A673 (cell line): ENCODE data around the gene MIS18BP1. TPM values are rescaled to one million over a fixed set of nuclear protein-coding genes. Genes with fewer than 3 reads are reported as not detected.
A peak's percentile ranks its signal among the peaks of the same experiment; 100 is the strongest.
"Not testable (repeated sequence)": the region's sequence is repeated elsewhere in the genome, so short reads cannot be mapped to it uniquely, and the experiment has no call there.

Experiments used
- Bru-seq: library from RNA; stranded (reverse); fragments of 400-500 nt; gene quantifications from one replicate; lab custom pipeline; 2021; lab: Mats Ljungman, UMichigan
- BruChase-seq, 2 experiments: library from RNA; stranded (reverse); fragments of 400-500 nt; gene quantifications; one replicate each; lab custom pipeline; 2021; lab: Mats Ljungman, UMichigan
- BruUV-seq: library from RNA; stranded (reverse); fragments of 400-500 nt; replicated peaks from 2 replicates; lab custom pipeline; 2021; lab: Mats Ljungman, UMichigan
- CTCF ChIA-PET: fragments of 300-600 bp; sonication (Branson Sonifier 250); formaldehyde crosslinking; loops from one replicate; lab custom pipeline; 2022; ENCODE audit warnings: antibody characterized with exemption; lab: Charles Lee
- POLR2A ChIA-PET: fragments of 300-600 bp; sonication (Branson Sonifier 250); formaldehyde crosslinking; loops from one replicate; lab custom pipeline; 2022; ENCODE audit warnings: antibody characterized with exemption; ENCODE audit not compliant: low non-redundant PET; lab: Charles Lee
- DNase-seq: peaks from one replicate; pipeline ENCODE4 v3.0.0-alpha.2; 2015; ENCODE audit warnings: low spot score
- H3K27ac ChIP-seq: fragments of 200-600 bp; sonication (generic); 2 replicates; pipeline ENCODE4 v1.5.1; 2016; ENCODE audit warnings: mixed run types, low read depth, mild to moderate bottlenecking, mixed read lengths, antibody characterized with exemption, low read length; ENCODE audit not compliant: poor library complexity, severe bottlenecking
- H3K27me3 ChIP-seq: fragments of 200-600 bp; sonication (generic); replicated peaks from 2 replicates; pipeline ENCODE4 v1.6.1; 2017; ENCODE audit warnings: mixed run types, low read depth, mild to moderate bottlenecking, mixed read lengths, antibody characterized with exemption, low read length; ENCODE audit not compliant: insufficient read depth, poor library complexity
- H3K36me3 ChIP-seq: fragments of 200-600 bp; sonication (generic); 2 replicates; pipeline ENCODE4 v1.6.1; 2016; ENCODE audit warnings: mixed run types, mild to moderate bottlenecking, mixed read lengths, antibody characterized with exemption, low read length; ENCODE audit not compliant: insufficient read depth, poor library complexity, severe bottlenecking
- H3K4me1 ChIP-seq: fragments of 200-600 bp; sonication (generic); 2 replicates; pipeline ENCODE4 v1.6.1; 2017; ENCODE audit warnings: mixed run types, mild to moderate bottlenecking, mixed read lengths, antibody characterized with exemption, low read length; ENCODE audit not compliant: insufficient read depth, poor library complexity, severe bottlenecking
- H3K4me3 ChIP-seq: fragments of 200-600 bp; sonication (generic); 2 replicates; pipeline ENCODE4 v1.5.1; 2016; ENCODE audit warnings: low read depth, mixed run types, mild to moderate bottlenecking, mixed read lengths, low read length; ENCODE audit not compliant: poor library complexity, severe bottlenecking
- H3K9me3 ChIP-seq: fragments of 200-600 bp; sonication (generic); 2 replicates; pipeline ENCODE4 v1.6.1; 2016; ENCODE audit warnings: mixed run types, low read depth, mild to moderate bottlenecking, mixed read lengths, antibody characterized with exemption, low read length; ENCODE audit not compliant: poor library complexity, severe bottlenecking
- CTCF ChIP-seq: fragments of 300-800, 200-600 bp; sonication (generic); conservative IDR thresholded peaks from 2 replicates; pipeline ENCODE4 v1.5.1; 2017; ENCODE audit warnings: low read depth, mild to moderate bottlenecking, antibody characterized with exemption, low read length, moderate library complexity, mixed read lengths
- EZH2 ChIP-seq: fragments of 200-600 bp; sonication (generic); IDR thresholded peaks from 2 replicates; pipeline ENCODE4 v1.6.1; 2017; ENCODE audit warnings: borderline replicate concordance, low read depth, mild to moderate bottlenecking, mixed read lengths, antibody characterized with exemption, low read length; ENCODE audit not compliant: poor library complexity, severe bottlenecking
- intact Hi-C: fragments of 100-400 bp; cut with micrococcal nuclease; formaldehyde crosslinking; loops from one replicate; pipeline ENCODE4 v1.10.0; 2022; ENCODE audit not compliant: unreplicated experiment
- long read RNA-seq: library from polyadenylated mRNA; stranded (forward); transcript quantifications from one replicate; pipeline ENCODE4 v2.0.0, GENCODE V29; 2022
- total RNA-seq: library from RNA; stranded (reverse); gene quantifications from 2 replicates; pipeline ENCODE4 v1.2.3, GENCODE V29; 2021

The MIS18BP1 gene
- total RNA-seq (61.0 and 63.0 TPM in 2 replicates), Bru-seq, nascent RNA (percentile 94 among the genes with signal in this experiment), BruChase-seq, experiment 1, labeled RNA remaining after a 2-hour chase (percentile 94 among the genes with signal in this experiment), BruChase-seq, experiment 2, labeled RNA remaining after a 6-hour chase (percentile 90 among the genes with signal in this experiment)
- long read RNA-seq, full-length matches to known transcripts: 48 of 71 reads
- long read RNA-seq, partial matches to known transcripts: 5 of 71 reads
- long read RNA-seq, other reads (novel, unspliced or antisense): 18 of 71 reads

- BruUV-seq: no TSS peak
- peaks cover 10% of the 10 kb centered on the region for H3K4me1 ChIP-seq
- POLR2A ChIA-PET: no interaction called here
- H3K9me3 ChIP-seq: peaks cover 6% of the 10 kb centered on the region
- H3K27ac ChIP-seq: peak within 1 kb of the TSS; percentile 87
- H3K27me3 ChIP-seq: no peaks in the 10 kb centered on the region
- peak; percentile 99 for DNase-seq
- intact Hi-C loops: loop anchor here (2.0 kb wide), 1 partner anchor 118 kb away; the partner anchor contains the start of genes FANCM and FKBP3
- no peak for TF ChIP-seq EZH2
- peak; percentile 85 for TF ChIP-seq CTCF
- CTCF ChIA-PET: interaction anchor here (0.9 kb wide), 1 partner anchor 16 kb away, joined by 7 read pairs; no protein-coding TSS in a partner anchor
- H3K36me3 ChIP-seq: no peaks in the 10 kb centered on the region
- peak within 1 kb of the TSS; percentile 86 for H3K4me3 ChIP-seq
Measured at GRCh38 chr14:45253070-45253753, at the start of gene MIS18BP1. MIS18BP1 (minus strand) TSS chr14:45253202; CDS start chr14:45247286, 5,916 bp downstream.

GRCh38 chr14:45298423-45299117, 45.6 kb upstream of the MIS18BP1 start:
- no TSS peak for BruUV-seq
- DNase-seq: no peak
- H3K27me3 ChIP-seq: no peaks in the 10 kb centered on the region
- H3K4me3 ChIP-seq: no peak overlapping the region
- no peaks in the 10 kb centered on the region for H3K36me3 ChIP-seq
- TF ChIP-seq CTCF: no peak
- no peak for TF ChIP-seq EZH2
- no peak overlapping the region for H3K27ac ChIP-seq
- ChIA-PET POLR2A (no interaction called here), CTCF (no interaction called here)
- H3K4me1 ChIP-seq: no peaks in the 10 kb centered on the region
- H3K9me3 ChIP-seq: no peaks in the 10 kb centered on the region
- intact Hi-C loops: no loop called here

- H3K27ac ChIP-seq, H3K9me3 ChIP-seq, H3K4me1 ChIP-seq, H3K36me3 ChIP-seq, H3K27me3 ChIP-seq, POLR2A ChIA-PET, DNase-seq, BruUV-seq, intact Hi-C loops, CTCF ChIA-PET, H3K4me3 ChIP-seq: not testable (repeated sequence)
Measured at GRCh38 chr14:45294796-45295195, 41.8 kb upstream of the MIS18BP1 start.
